ENCODE data around the gene MYOT.

MYOT gene

DNA sequence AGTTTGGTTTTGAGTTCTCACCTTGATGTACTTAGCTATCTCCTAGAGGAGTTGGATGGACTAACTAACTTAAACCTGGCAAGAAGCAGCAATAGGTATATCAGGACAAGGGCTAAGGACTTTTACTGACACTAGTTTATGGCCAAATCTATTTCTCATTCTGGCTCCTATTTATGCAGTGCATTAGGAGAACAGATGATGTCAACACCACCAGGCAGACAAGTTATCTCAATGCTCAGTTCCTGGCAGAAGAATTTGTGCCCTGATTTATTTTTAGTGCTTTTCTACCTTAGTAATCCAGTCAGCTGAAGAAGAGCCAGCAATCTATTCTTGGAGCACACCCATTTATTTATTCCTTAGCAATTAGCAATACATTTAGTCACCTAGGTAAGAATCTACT, 30.7 kb upstream of the MYOT start:
- H3K27ac ChIP-seq, result peak overlapping the region; percentile 81
- no peaks in the 10 kb centered on the region for H3K36me3 ChIP-seq (ENCODE audit: control insufficient read depth, insufficient read depth, low read length)
- peak overlapping the region; percentile 16 for H2AFZ ChIP-seq
- no peaks in the 10 kb centered on the region for H3K79me2 ChIP-seq
- H3K9me3 ChIP-seq (ENCODE audit: control insufficient read depth, low read length), result no peaks in the 10 kb centered on the region
- H3K4me3 ChIP-seq (ENCODE audit: low read depth, low read length), result peak overlapping the region; percentile 3
- TF ChIP-seq, protein P1, sequence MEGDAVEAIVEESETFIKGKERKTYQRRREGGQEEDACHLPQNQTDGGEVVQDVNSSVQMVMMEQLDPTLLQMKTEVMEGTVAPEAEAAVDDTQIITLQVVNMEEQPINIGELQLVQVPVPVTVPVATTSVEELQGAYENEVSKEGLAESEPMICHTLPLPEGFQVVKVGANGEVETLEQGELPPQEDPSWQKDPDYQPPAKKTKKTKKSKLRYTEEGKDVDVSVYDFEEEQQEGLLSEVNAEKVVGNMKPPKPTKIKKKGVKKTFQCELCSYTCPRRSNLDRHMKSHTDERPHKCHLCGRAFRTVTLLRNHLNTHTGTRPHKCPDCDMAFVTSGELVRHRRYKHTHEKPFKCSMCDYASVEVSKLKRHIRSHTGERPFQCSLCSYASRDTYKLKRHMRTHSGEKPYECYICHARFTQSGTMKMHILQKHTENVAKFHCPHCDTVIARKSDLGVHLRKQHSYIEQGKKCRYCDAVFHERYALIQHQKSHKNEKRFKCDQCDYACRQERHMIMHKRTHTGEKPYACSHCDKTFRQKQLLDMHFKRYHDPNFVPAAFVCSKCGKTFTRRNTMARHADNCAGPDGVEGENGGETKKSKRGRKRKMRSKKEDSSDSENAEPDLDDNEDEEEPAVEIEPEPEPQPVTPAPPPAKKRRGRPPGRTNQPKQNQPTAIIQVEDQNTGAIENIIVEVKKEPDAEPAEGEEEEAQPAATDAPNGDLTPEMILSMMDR (IDR thresholded peaks at IDR 0.05), result no peak
- H3K9ac ChIP-seq, result no peak overlapping the region
- no peaks in the 10 kb centered on the region for H3K27me3 ChIP-seq (ENCODE audit: control insufficient read depth, insufficient read depth, low read length)
- H3K4me1 ChIP-seq, result peaks cover 49% of the 10 kb centered on the region
- peak overlapping the region; percentile 31 for H3K4me2 ChIP-seq (ENCODE audit: low read length)

DNA sequence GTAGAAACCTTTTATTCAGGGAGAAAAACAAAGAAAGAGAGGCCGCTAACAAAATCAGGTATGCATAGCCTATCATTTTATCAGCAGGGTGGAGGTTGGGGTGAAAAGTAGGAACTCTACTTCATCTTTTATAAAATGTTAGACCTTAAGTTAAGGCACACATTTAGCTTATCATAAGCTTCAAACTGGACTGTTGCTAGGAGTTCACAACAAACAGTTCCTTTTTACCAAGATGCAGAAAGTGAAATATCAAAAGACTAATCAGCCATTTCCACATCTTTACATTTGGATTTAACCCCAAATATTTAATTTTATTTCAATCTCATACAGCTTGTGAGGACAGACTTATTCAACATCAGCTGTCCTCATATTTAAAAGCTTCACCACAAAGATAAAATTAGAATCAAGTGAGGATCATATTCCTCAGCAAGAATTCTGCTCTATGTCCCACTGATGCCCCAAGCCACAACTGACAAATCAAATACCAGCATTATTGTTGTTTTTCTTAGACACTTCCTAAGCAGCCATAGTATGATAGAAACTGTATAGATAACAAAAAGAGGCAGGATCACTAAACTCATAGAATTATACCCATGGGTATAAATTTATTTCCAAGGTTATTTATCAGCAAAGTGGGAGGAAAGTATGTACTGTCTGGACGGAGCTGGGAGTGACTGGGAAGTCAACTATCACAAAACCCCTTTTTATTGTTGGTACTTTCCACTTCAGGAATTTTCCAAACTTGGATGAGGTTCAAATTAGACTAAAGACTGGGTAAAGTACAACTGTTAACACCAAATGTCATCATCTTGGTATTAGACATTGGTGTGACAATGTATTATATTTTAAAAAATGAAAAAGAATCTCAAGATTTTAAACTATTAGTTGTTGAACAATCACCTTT, 29.9 kb upstream of the MYOT start:
- Histone ChIP-seq H3K4me1 (peaks cover 42% of the 10 kb centered on the region), H3K4me2 (ENCODE audit: low read length) (peak overlapping the region; percentile 31), H3K79me2 (no peaks in the 10 kb centered on the region), H3K9ac (no peak overlapping the region), H3K27me3 (ENCODE audit: control insufficient read depth, insufficient read depth, low read length) (no peaks in the 10 kb centered on the region), H3K4me3 (ENCODE audit: low read depth, low read length) (peak overlapping the region; percentile 3), H3K9me3 (ENCODE audit: control insufficient read depth, low read length) (no peaks in the 10 kb centered on the region), H3K36me3 (ENCODE audit: control insufficient read depth, insufficient read depth, low read length) (no peaks in the 10 kb centered on the region), H2AFZ (no peak overlapping the region), H3K27ac (peak overlapping the region; percentile 81)
- TF ChIP-seq, protein P1 (IDR thresholded peaks at IDR 0.05), result no peak

DNA sequence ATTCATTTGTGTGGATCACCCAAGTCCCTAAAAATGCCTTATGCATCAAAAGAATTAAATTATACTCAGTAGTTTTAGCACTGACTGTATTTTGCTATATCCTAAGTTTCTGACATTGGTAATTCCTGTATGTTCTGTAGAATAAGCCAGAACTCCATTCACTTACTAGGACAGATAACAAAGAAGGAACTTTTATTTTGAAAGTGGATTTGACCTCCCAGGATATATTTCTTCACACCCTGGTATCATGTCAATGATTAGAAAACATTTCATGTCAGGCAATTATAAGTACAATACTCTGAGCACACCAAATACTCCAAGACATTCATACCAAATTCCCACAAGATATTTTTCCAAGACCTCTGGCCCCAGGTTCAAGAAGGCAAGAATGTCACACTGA, 28.7 kb upstream of the MYOT start:
- H3K9me3 ChIP-seq (ENCODE audit: control insufficient read depth, low read length), result no peaks in the 10 kb centered on the region
- H3K4me1 ChIP-seq, result peaks cover 38% of the 10 kb centered on the region
- H2AFZ ChIP-seq, result no peak overlapping the region
- no peak overlapping the region for H3K4me3 ChIP-seq (ENCODE audit: low read depth, low read length)
- H3K4me2 ChIP-seq (ENCODE audit: low read length), result no peak overlapping the region
- TF ChIP-seq, protein P1 (IDR thresholded peaks at IDR 0.05), result no peak
- peak overlapping the region; percentile 81 for H3K27ac ChIP-seq
- H3K27me3 ChIP-seq (ENCODE audit: control insufficient read depth, insufficient read depth, low read length), result no peaks in the 10 kb centered on the region
- no peak overlapping the region for H3K9ac ChIP-seq
- H3K36me3 ChIP-seq (ENCODE audit: control insufficient read depth, insufficient read depth, low read length), result no peaks in the 10 kb centered on the region
- no peaks in the 10 kb centered on the region for H3K79me2 ChIP-seq

DNA sequence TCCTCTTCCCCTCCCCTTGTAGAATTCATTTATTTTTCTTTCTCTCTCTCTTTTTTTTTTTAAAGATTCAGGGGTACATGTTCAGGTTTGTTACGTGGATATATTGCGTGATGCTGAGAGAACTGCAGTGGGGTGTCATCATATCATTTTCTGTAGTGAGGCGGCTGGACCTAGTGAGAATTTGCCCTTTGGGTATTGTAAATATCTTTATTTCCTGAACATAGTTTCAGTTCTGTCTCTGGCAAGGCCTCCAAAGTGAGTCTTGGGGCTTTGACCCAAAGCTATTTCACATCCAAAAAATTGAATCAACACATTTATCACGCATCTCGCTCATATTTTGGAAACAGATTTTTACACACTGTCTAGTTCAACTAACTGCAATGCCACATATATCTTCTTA, 25.4 kb upstream of the MYOT start:
- Histone ChIP-seq H3K27ac (no peak overlapping the region), H3K9me3 (ENCODE audit: control insufficient read depth, low read length) (no peaks in the 10 kb centered on the region), H3K4me1 (peaks cover 29% of the 10 kb centered on the region), H3K9ac (no peak overlapping the region), H2AFZ (no peak overlapping the region), H3K4me3 (ENCODE audit: low read depth, low read length) (no peak overlapping the region), H3K36me3 (ENCODE audit: control insufficient read depth, insufficient read depth, low read length) (no peaks in the 10 kb centered on the region), H3K27me3 (ENCODE audit: control insufficient read depth, insufficient read depth, low read length) (no peaks in the 10 kb centered on the region), H3K4me2 (ENCODE audit: low read length) (no peak overlapping the region), H3K79me2 (no peaks in the 10 kb centered on the region)
- TF ChIP-seq, protein P1 (IDR thresholded peaks at IDR 0.05), result no peak
